Peyer's patch (tissue), 4 donors: ENCODE results near the gene GPC6.

Experiments
- POLR2A ChIP-seq, 2 donors: fragments of 450-650 bp; IDR thresholded peaks; one replicate each; pipeline ENCODE4 v1.5.1; 2017; ENCODE audit warnings: antibody characterized with exemption in 2 of 2, mild to moderate bottlenecking in 2 of 2, moderate library complexity in 2 of 2
- TF ChIP-seq, protein P1 (sequence below), 6 experiments: fragments of 450-650 bp in 4 of 6; fragments of 200-600 bp in 2 of 6; sonication (generic) in 1 of 6; IDR thresholded peaks; one replicate each; pipeline ENCODE4 v1.5.1; 2017 to 2019; ENCODE audit warnings: antibody characterized with exemption in 6 of 6, mild to moderate bottlenecking in 3 of 6, moderate library complexity in 1 of 6

DNA sequence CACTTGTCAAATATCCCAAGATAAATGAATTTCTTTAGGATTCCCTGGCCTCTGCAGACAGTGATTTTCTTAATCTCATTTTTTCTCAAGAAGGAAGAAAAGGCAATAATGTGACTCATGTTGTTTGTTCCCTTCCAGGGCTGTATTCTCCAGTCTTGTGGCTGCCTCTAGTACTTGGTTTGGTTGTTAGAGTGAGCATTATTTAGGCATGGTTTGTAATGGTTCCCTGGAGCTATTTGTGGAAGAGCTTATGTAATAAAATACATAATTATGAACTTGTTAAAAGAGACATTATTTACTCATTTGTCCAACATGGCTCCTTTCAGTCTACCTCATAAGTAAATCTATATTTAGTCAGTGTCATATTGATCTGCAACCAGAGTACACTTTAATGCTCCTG, 982.5 kb downstream of the GPC6 start:
- TF ChIP-seq, protein P1, sequence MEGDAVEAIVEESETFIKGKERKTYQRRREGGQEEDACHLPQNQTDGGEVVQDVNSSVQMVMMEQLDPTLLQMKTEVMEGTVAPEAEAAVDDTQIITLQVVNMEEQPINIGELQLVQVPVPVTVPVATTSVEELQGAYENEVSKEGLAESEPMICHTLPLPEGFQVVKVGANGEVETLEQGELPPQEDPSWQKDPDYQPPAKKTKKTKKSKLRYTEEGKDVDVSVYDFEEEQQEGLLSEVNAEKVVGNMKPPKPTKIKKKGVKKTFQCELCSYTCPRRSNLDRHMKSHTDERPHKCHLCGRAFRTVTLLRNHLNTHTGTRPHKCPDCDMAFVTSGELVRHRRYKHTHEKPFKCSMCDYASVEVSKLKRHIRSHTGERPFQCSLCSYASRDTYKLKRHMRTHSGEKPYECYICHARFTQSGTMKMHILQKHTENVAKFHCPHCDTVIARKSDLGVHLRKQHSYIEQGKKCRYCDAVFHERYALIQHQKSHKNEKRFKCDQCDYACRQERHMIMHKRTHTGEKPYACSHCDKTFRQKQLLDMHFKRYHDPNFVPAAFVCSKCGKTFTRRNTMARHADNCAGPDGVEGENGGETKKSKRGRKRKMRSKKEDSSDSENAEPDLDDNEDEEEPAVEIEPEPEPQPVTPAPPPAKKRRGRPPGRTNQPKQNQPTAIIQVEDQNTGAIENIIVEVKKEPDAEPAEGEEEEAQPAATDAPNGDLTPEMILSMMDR (IDR thresholded peaks at IDR 0.05): no peak
- TF ChIP-seq POLR2A (IDR thresholded peaks at IDR 0.05): no peak
